Suppressor macrophage treated with lipopolysaccharide for 1 hour (primary cell): ENCODE data around the gene KRTDAP.
"Not testable (repeated sequence)": the region's sequence is repeated elsewhere in the genome, so short reads cannot be mapped to it uniquely, and the experiment has no call there.

Experiments
- DNase-seq, 3 donors: peaks; one replicate each; pipeline ENCODE4 v3.0.0-alpha.2; 2020 to 2022

Gene KRTDAP

GRCh38 chr19:35483089-35483488, 7.2 kb downstream of the KRTDAP start:
- no peak for DNase-seq

DNA sequence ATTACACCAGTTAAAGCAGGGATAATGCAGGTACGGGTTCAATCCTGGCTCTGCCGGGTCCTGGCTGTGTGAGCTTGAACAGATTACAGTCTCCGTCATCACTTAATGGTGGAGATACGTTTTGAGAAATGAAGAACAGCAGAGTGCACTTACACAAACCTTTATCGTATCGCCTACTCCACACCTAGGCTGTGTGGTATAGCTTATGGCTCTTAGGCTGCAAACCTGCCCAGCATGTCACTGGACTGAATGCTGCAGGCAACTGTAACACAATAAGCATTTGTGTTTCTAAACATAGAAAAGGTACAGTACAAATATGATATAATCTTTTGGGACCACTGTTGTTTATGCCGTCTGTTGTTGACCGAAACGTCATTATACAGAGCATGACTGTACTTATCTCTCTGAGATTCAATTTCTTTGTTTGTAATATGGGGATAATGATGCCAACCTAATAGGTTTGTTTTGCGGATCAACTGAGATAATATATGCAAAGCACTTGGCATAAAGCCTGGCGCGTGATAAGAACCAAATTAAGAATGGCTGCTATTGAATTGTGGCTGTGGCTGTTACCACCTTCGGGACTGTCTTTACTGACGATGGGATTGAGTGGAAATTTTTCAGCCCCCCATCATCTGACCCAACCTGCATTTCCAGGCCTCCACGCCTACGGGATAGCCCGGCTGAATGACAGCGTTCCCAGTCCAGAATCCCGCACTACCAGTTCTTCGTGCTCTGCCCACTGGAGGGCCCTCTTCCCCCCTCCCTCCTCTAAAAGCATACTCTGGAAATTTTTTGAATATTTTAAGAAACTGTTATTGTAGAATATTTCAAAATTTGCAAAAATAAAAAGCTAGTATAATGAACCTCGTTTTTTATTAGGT, 11.2 kb downstream of the KRTDAP start:
- peak in 1 of 3 donors; percentile 17 for DNase-seq

DNA sequence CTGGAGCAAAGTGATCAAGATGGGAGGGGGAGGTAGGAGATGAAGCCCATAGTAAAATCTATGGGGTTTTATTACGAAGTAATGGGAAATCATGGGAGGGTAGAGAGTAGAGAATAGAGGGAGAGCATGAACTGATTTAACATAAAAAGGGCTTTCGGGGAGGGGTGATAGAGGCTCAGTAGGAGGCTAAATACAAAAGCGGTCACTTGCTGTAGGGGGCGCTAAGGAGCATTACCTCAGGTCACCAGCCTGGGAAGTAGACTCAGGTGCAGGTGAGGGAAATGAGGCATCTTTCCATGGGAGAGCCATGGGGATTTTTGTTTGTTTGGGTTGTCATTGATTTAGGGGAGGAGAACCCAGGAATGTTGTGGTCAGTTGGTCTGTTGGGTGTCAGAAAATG, 14.1 kb downstream of the KRTDAP start:
- DNase-seq, result peak in 1 of 3 donors; percentile 29

DNA sequence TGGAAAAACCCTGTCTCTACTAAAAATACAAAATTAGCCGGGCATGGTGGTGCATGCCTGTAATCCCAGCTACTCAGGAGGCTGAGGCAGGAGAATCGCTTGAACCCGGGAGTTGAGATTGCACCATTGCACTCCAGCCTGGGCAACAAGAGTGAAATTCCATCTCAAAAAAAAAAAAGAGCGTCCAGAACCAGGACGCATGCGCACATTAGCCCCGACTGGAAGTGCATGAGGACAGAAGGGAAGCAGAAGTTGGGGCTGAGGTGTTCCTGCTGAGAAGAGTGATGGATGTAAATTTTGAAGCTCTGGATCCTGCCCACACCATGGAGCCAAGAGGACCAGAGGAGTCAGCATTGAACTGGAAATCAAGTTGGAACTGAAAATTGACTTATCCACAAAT, 15.7 kb downstream of the KRTDAP start:
- DNase-seq, result not testable (repeated sequence)

- DNase-seq, result no peak
These were observed 16.2 kb downstream of the KRTDAP start for GRCh38 chr19:35474104-35474503.

DNA sequence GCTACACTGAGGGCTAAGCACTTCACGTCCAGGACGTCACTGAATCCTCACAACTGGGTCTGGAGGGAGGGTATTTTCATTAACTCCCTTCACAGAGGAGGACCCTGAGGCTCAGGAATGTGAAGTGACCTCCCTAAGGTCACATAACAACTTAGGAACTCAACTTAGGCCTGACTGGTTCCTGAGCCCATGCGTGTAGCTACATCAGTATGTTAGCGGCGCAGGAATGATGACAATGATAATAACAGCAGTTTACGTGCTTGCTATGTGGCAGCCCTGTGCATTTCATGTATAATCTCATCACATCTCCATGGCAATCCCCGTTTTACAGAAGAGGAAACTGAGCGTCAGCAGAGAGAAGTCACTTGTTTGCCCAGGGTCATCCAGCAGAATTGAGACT, 18.3 kb downstream of the KRTDAP start:
- no peak for DNase-seq

GRCh38 chr19:35471075-35471474, 19.2 kb downstream of the KRTDAP start:
- not testable (repeated sequence) for DNase-seq

DNA sequence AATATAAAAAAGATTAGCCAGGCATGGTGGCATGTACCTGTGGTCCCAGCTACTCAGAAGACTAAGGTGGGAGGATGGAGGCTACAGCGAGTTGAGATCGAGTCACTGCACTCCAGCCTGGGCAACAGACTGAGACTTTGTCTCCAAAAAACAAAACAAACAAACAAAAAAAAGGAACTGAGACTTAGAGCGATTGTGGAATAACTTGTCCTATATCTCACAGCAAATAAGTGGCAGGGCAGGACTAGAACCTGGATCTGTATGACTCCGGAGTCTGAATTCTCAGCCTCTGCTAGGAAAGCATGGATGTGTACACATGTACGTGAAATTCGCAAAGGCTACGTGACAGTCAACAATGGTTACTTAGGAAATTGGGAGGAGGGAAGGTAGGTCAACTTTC, 20.1 kb downstream of the KRTDAP start:
- DNase-seq, result no peak

DNA sequence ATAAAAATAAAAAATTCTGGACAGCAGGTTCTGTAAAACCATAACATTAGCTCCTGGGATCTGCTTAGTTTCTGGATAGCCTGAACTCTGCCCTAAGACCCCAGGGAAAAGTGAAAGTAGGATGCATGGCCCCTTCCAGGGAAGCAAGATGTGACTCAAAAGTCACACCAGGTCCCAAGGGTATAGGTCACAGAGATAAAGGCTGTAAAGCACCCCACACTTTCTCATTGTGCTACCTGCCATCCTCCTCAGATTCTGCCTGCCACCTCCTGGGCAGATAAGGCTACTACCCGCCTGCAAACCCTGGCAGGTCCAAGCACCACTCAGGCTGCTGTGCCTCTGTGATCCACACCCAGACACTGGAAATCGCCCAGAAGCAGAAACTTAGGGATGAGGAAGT, 21.6 kb downstream of the KRTDAP start:
- peak; percentile 73 to 78 (median 74) for DNase-seq

DNA sequence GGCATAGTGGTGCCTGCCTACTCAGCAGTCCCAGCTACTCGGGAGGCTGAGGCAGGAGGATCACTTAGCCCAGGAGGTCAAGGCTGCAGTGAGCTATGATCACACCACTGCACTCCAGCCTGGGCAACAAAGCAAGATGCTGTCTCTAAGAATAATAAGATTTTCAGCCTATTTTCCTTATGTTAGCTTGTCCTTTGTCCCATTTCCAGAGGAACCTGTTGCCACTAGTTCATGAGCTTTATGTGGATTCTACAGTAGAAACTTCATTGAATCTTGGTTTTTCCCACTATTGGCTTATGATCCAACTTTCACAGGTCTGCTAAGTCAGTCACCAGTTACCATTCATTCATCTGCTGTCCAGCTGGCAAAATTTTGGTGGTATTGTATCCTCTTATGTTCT, 24.0 kb downstream of the KRTDAP start:
- no peak for DNase-seq

GRCh38 chr19:35462956-35463355, 27.3 kb downstream of the KRTDAP start:
- peak in 2 of 3 donors; percentile 45 to 49 for DNase-seq

DNA sequence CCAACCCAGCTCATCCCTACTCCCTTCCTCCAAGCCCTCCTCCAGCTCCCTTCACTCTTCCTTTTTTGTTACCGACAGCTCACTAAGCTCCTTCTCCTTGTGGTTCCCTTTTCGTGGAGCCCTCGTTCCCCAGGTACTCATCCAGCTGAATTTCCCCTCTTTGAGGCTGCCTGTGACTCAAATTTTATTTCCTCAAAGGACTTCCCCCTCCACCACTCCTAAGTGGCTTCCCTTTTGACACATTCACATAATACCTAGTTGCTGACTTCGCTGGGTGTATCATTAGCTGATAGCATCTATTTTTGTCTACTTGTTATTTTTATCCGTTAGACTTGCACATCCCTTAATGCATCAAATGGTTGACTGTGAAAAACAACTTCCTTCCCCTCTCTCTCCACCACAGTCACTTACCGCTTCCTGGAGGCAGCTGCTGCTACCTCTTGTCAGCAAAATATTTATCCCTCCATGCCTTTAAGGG, 27.7 kb downstream of the KRTDAP start:
- peak; percentile 91 to 98 (median 95) for DNase-seq

DNA sequence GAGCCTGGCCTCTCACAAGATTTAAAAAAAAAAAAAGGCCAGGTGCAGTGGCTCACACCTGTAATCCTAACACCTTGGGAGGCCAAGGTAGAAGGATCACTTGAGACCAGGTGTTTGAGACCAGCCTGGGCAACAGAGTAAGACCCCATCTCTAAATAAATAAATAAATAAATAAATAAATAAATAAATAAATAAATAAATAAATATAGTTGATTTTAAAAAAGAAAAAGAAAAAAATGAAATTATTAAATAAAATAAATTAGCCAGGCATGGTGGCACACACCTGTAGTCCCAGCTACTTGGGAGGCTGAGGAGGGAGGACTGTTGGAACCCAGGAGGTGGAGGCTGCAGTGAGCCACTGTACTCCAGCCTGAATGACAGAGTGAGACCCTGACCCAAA, 28.5 kb downstream of the KRTDAP start:
- not testable (repeated sequence) for DNase-seq

GRCh38 chr19:35461060-35461459, 29.2 kb downstream of the KRTDAP start:
- peak in 1 of 3 donors; percentile 14 for DNase-seq

GRCh38 chr19:35460608-35461007, 29.7 kb downstream of the KRTDAP start:
- peak; percentile 55 to 80 (median 71) for DNase-seq

DNA sequence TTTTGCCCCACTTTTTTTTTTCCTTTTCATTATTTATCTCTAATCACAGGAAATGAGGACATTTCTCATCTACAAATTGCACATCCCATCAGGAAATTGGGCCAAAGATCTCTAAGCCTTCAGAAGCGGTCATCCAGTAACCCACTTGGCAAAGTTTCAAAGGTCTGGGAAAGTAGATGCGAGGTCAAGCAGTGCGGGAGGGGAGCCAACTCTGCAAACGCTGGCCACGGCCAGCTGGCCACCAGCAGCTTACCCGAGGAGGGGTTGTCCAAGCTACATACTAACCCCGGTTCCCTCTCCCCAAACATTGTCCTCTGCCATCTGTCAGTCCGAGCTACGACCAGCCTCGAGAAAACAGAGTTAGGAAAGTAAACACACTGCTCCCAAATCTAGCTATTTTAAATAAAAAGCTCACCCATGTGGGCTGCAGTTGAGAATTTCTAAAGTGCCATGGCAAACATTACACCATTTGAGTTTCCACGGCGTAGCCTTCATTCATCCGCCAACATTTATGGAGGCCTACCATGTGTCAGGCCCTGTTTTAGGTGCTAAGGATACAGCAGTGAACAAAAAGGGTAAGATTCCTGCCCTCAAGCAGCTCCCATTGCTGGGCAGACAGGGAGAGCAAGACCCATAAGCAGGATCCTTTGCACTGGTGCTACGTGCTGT, 30.7 kb downstream of the KRTDAP start:
- DNase-seq, result no peak

GRCh38 chr19:35458731-35459391, 31.4 kb downstream of the KRTDAP start:
- peak; percentile 60 to 63 (median 62) for DNase-seq

DNA sequence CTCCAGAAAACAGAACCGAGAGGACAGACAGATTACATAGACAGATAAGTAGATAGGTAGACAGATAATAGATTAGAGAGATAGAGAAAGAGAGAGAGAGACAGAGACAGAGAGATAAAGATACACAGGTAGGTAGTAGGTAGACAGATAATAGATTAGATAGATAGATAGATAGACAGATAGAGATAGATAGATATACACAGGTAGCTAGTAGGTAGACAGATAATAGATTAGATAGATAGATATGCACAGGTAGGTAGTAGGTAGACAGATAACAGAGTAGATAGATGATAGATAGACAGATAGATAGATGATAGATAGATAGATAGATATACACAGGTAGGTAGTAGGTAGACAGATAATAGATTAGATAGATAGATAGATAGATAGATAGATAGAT, 32.1 kb downstream of the KRTDAP start:
- DNase-seq, result no peak

GRCh38 chr19:35457173-35457572, 33.1 kb downstream of the KRTDAP start:
- no peak for DNase-seq

- peak in 1 of 3 donors; percentile 16 for DNase-seq
These were observed 34.6 kb downstream of the KRTDAP start for GRCh38 chr19:35455616-35456201.

- DNase-seq, result no peak
These were observed 35.6 kb downstream of the KRTDAP start for GRCh38 chr19:35454663-35455062.

GRCh38 chr19:35451338-35452096, 38.7 kb downstream of the KRTDAP start:
- DNase-seq, result peak in 2 of 3 donors; percentile 35 to 44
